Bronchial epithelial cell (primary cell): ENCODE measurements around the gene FRMD3. TPM values are rescaled to one million over a fixed set of nuclear protein-coding genes. Genes with fewer than 3 reads are reported as not detected.

Source experiments
- DNase-seq: peaks from one replicate; pipeline ENCODE4 v3.0.0-alpha.2; 2010; ENCODE audit warnings: low read depth
- FAIRE-seq: peaks from 2 replicates; lab custom pipeline; 2011; peaks lifted over from hg19 to GRCh38; lab: Jason Lieb, UNC
- H3K27me3 ChIP-seq: 2 replicates; pipeline ENCODE4 v1.5.1; 2011; ENCODE audit warnings: low read length; ENCODE audit not compliant: control insufficient read depth, insufficient read depth
- H3K36me3 ChIP-seq: 2 replicates; pipeline ENCODE4 v1.5.1; 2011; ENCODE audit warnings: low read length; ENCODE audit not compliant: control insufficient read depth, insufficient read depth
- H3K4me3 ChIP-seq: 2 replicates; pipeline ENCODE4 v1.5.1; 2011; ENCODE audit warnings: mild to moderate bottlenecking, low read depth, low read length, control low read depth
- total RNA-seq: library from RNA; depleted of rRNA; stranded (reverse); fragments of >200 nt; gene quantifications from 2 replicates; pipeline ENCODE4 v1.2.1, GENCODE V29; 2014
- TF ChIP-seq, protein P1 (sequence below): IDR thresholded peaks from 2 replicates; pipeline ENCODE4 v1.5.1; 2011; ENCODE audit warnings: mild to moderate bottlenecking, moderate library complexity, low read length, control low read depth, inconsistent platforms; ENCODE audit not compliant: insufficient read depth, severe bottlenecking

The FRMD3 gene
- total RNA-seq, 1 donor from 2014 or later: under 0.01 TPM

DNA sequence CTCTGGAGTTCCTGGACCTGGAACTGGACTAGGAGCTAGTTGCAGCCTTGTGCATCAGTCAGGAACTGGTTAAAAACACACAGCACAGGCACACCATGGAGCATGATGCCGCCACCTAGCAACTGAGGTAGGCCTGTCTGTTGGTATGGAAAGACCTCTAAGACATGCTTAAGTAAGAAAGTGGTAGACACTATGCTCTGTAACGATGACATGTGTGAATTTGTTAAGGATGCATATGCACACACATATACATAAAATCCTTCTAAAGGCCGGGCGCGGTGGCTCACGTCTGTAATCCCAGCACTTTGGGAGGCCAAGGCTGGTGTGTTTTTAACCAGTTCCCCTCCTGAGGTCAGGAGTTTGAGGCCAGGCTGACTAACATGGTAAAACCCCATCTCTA is 338.4 kb downstream of the FRMD3 start:
- no peak overlapping the region for H3K4me3 ChIP-seq
- no peaks in the 10 kb centered on the region for H3K36me3 ChIP-seq
- peaks cover 3% of the 10 kb centered on the region for H3K27me3 ChIP-seq
- DNase-seq (no peak), FAIRE-seq (no peak)
- TF ChIP-seq, protein P1, sequence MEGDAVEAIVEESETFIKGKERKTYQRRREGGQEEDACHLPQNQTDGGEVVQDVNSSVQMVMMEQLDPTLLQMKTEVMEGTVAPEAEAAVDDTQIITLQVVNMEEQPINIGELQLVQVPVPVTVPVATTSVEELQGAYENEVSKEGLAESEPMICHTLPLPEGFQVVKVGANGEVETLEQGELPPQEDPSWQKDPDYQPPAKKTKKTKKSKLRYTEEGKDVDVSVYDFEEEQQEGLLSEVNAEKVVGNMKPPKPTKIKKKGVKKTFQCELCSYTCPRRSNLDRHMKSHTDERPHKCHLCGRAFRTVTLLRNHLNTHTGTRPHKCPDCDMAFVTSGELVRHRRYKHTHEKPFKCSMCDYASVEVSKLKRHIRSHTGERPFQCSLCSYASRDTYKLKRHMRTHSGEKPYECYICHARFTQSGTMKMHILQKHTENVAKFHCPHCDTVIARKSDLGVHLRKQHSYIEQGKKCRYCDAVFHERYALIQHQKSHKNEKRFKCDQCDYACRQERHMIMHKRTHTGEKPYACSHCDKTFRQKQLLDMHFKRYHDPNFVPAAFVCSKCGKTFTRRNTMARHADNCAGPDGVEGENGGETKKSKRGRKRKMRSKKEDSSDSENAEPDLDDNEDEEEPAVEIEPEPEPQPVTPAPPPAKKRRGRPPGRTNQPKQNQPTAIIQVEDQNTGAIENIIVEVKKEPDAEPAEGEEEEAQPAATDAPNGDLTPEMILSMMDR: no peak

DNA sequence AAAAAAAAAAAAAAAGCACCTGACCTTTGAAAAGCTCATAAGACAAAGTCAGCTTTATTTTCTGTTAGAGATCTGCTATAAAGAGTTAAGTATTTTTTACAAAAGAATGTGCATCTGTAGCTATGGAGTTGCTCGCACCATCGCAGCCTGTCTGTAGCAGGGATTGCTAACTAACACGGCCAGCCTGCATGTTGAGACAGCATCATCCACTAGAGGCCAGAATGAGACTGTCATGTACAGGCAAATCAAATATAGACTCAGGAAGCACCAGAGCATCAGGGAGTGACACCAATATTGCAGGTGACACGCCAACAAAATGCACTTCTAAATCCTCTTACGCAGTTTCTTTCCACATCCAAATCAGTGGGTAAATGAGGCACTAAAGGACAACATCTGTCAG is 339.0 kb downstream of the FRMD3 start:
- DNase-seq (peak; percentile 61), FAIRE-seq (no peak)
- Histone ChIP-seq H3K4me3 (no peak overlapping the region), H3K27me3 (peaks cover 3% of the 10 kb centered on the region), H3K36me3 (no peaks in the 10 kb centered on the region)
- TF ChIP-seq, protein P1: peak; percentile 77

- Histone ChIP-seq H3K36me3 (no peaks in the 10 kb centered on the region), H3K4me3 (no peak overlapping the region), H3K27me3 (peaks cover 3% of the 10 kb centered on the region)
- DNase-seq (no peak), FAIRE-seq (no peak)
- TF ChIP-seq, protein P1: no peak
Observed at GRCh38 chr9:83198371-83198770, 339.8 kb downstream of the FRMD3 start.

DNA sequence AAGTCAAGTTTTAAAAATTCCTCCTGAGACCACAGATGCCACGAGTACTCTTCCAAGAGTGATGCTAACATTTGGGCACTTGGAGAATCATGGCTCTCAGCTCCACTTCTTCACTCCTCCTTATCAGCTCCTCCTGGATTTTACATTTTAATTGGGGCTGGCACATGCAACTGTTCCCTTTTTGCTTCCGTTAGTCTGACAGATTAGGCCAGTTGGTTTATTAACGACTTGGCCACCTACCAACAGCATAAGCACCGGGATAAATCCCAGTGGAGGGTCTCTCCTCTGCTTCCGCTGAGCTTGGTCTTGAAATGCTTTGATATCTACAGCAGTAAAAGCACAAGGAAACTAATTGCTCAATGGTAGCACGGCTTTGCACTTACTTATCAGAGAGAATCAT is 340.6 kb downstream of the FRMD3 start:
- FAIRE-seq (no peak), DNase-seq (no peak)
- TF ChIP-seq, protein P1: no peak

DNA sequence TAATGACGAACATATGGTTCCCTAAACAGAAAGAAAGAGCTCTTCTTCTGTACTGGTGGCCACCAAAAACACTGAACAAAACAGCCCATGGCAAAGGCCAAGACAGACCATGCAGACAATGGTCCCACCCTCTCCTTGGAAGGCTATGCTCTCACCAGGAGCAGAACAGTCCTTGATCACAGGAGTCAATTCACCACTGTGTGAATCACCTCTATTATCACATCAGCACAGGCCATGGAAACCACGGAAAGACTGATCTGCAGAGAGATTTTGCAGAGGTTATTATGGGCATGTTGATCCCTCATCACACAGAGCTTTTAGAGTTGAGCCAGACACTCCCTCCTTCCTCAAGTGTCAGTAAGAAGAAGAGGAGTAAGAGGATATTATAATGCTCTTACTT is 341.3 kb downstream of the FRMD3 start:
- FAIRE-seq (no peak), DNase-seq (peak; percentile 16)
- no peak overlapping the region for H3K4me3 ChIP-seq
- H3K27me3 ChIP-seq: peaks cover 3% of the 10 kb centered on the region
- TF ChIP-seq, protein P1: no peak
- no peaks in the 10 kb centered on the region for H3K36me3 ChIP-seq

More for the DNA sequence above, 340.6 kb downstream of the FRMD3 start:
- no peaks in the 10 kb centered on the region for H3K36me3 ChIP-seq
- H3K4me3 ChIP-seq: no peak overlapping the region
- H3K27me3 ChIP-seq: peaks cover 3% of the 10 kb centered on the region

Other genes with a start within 250 kb of the FRMD3 start
- 3.7 and 6.0 TPM in 2 replicates for gene IDNK, start 84.7 kb upstream of the FRMD3 start, total RNA-seq
- 96.4 and 124 TPM in 2 replicates for gene UBQLN1, start 169.6 kb upstream of the FRMD3 start, total RNA-seq